CD14-positive monocyte (primary cell): ENCODE data around the gene PDLIM7. TPM values are rescaled to one million over a fixed set of nuclear protein-coding genes. Genes with fewer than 3 reads are reported as not detected.

Source experiments
- DNase-seq, 3 donors: peaks; one replicate each; pipeline ENCODE4 v3.0.0-alpha.2; 2011 to 2022
- H2AFZ ChIP-seq: 2 replicates; pipeline ENCODE4 v1.6.0; 2012; ENCODE audit warnings: mild to moderate bottlenecking, low read depth, low read length, inconsistent platforms; ENCODE audit not compliant: insufficient read depth, poor library complexity, severe bottlenecking
- H3K27ac ChIP-seq, 2 donors: 1 replicate in 1 of 2; 2 replicates in 1 of 2; pipeline ENCODE4 v1.5.1; 2012 to 2013; ENCODE audit warnings: low read length in 2 of 2, control low read depth in 1 of 2, inconsistent platforms in 1 of 2, low read depth in 1 of 2, mild to moderate bottlenecking in 1 of 2
- H3K27me3 ChIP-seq, 2 donors: one replicate each; pipeline versions ENCODE4 v1.6.0 to v1.6.1; 2011 to 2013; ENCODE audit warnings: low read length in 2 of 2; ENCODE audit not compliant: control insufficient read depth in 2 of 2, insufficient read depth in 2 of 2
- H3K36me3 ChIP-seq, 2 donors: replicated peaks in 1 of 2; 1 replicate in 1 of 2; 2 replicates in 1 of 2; pipeline versions ENCODE4 v1.5.1 to v1.6.1; 2012 to 2013; ENCODE audit warnings: low read length in 2 of 2, control low read depth in 1 of 2, inconsistent platforms in 1 of 2, mild to moderate bottlenecking in 1 of 2; ENCODE audit not compliant: insufficient read depth in 2 of 2, control insufficient read depth in 1 of 2
- H3K4me1 ChIP-seq, 2 donors: 1 replicate in 1 of 2; 2 replicates in 1 of 2; pipeline versions ENCODE4 v1.5.1 to v1.6.1; 2012 to 2013; ENCODE audit warnings: low read length in 2 of 2, control low read depth in 1 of 2, inconsistent platforms in 1 of 2, mild to moderate bottlenecking in 1 of 2, moderate library complexity in 1 of 2; ENCODE audit not compliant: insufficient read depth in 2 of 2, control insufficient read depth in 1 of 2
- H3K4me2 ChIP-seq: replicated peaks from 2 replicates; pipeline ENCODE3; 2012; ENCODE audit warnings: low read length, moderate library complexity, mild to moderate bottlenecking; ENCODE audit not compliant: poor library complexity, severe bottlenecking; ENCODE audit errors: extremely low read depth
- H3K4me3 ChIP-seq, 3 experiments: fragments of 200-600 bp in 1 of 3; sonication (generic) in 1 of 3; replicated peaks in 1 of 3; 1 replicate in 2 of 3; 2 replicates in 1 of 3; pipeline ENCODE4 v1.5.1; 2011 to 2013; ENCODE audit warnings: low read length in 3 of 3, mild to moderate bottlenecking in 3 of 3, control low read depth in 2 of 3, low read depth in 2 of 3, inconsistent platforms in 1 of 3, moderate library complexity in 1 of 3
- H3K79me2 ChIP-seq: 2 replicates; pipeline ENCODE4 v1.6.0; 2012; ENCODE audit warnings: mild to moderate bottlenecking, control low read depth, inconsistent platforms, low read length, moderate library complexity; ENCODE audit not compliant: insufficient read depth
- H3K9ac ChIP-seq: 2 replicates; pipeline ENCODE4 v1.6.0; 2017; ENCODE audit warnings: low read length, mild to moderate bottlenecking; ENCODE audit not compliant: insufficient read depth, poor library complexity, severe bottlenecking
- H3K9me3 ChIP-seq, 2 donors: replicated peaks in 1 of 2; 1 replicate in 1 of 2; 2 replicates in 1 of 2; pipeline versions ENCODE4 v1.5.1 to v1.6.1; 2012 to 2013; ENCODE audit warnings: low read length in 2 of 2, control low read depth in 1 of 2; ENCODE audit not compliant: control insufficient read depth in 1 of 2, insufficient read depth in 1 of 2
- H4K20me1 ChIP-seq: 2 replicates; pipeline ENCODE4 v1.6.0; 2012; ENCODE audit warnings: mild to moderate bottlenecking, low read length, control low read depth, moderate library complexity; ENCODE audit not compliant: insufficient read depth
- H3K27ac Mint-ChIP-seq, 7 donors: one replicate each; pipeline ENCODE4 v1.8.0; 2020; ENCODE audit warnings: mild to moderate bottlenecking in 7 of 7, mixed read lengths in 7 of 7, moderate library complexity in 6 of 7, inconsistent platforms in 2 of 7
- H3K27me3 Mint-ChIP-seq, 3 donors: one replicate each; pipeline ENCODE4 v1.8.0; 2021 to 2022; ENCODE audit warnings: low read depth in 3 of 3, mild to moderate bottlenecking in 3 of 3, mixed read lengths in 3 of 3, moderate library complexity in 3 of 3, inconsistent platforms in 1 of 3
- H3K36me3 Mint-ChIP-seq, 2 donors: one replicate each; pipeline ENCODE4 v1.8.0; 2020; ENCODE audit warnings: mixed read lengths in 2 of 2, inconsistent platforms in 1 of 2, mild to moderate bottlenecking in 1 of 2
- H3K4me1 Mint-ChIP-seq: one replicate; pipeline ENCODE4 v1.8.0; 2020; ENCODE audit warnings: mild to moderate bottlenecking, mixed read lengths
- H3K4me3 Mint-ChIP-seq, 2 donors: one replicate each; pipeline ENCODE4 v1.8.0; 2020; ENCODE audit warnings: mild to moderate bottlenecking in 2 of 2, mixed read lengths in 2 of 2, moderate library complexity in 1 of 2
- H3K9me3 Mint-ChIP-seq, 7 donors: one replicate each; pipeline ENCODE4 v1.8.0; 2020 to 2022; ENCODE audit warnings: mixed read lengths in 7 of 7, mild to moderate bottlenecking in 6 of 7, moderate library complexity in 6 of 7, inconsistent platforms in 2 of 7
- WGBS: methylation state at CpG from one replicate; pipeline ENCODE4 v1.1.5; 2013; ENCODE audit warnings: missing lambda C conversion rate; ENCODE audit not compliant: insufficient coverage; 5-methylcytosine and 5-hydroxymethylcytosine counted together
- intact Hi-C, 2 donors: fragments of 100-400 bp; cut with micrococcal nuclease; formaldehyde crosslinking; loops; one replicate each; pipeline versions ENCODE4 v1.15.0 to v1.15.1; 2023
- polyA plus RNA-seq, 3 donors: library from polyadenylated mRNA; depleted of rRNA in 1 of 3; unstranded in 2 of 3; stranded (reverse) in 1 of 3; fragments of 300-500 nt in 2 of 3; fragments of >200 nt in 1 of 3; fragmentation: Illumina TruSeq in 2 of 3; gene quantifications; 1 replicate in 2 of 3; 2 replicates in 1 of 3; pipeline ENCODE4 v1.2.3, GENCODE V29; 2012 to 2021
- TF ChIP-seq, protein P1 (sequence below): fragments of 200-600 bp; IDR thresholded peaks from one replicate; pipeline ENCODE4 v1.8.0; 2022; ENCODE audit warnings: antibody characterized with exemption, mild to moderate bottlenecking

The PDLIM7 gene
- polyA plus RNA-seq, 3 donors, result 21.6 to 126 (median 27.2) TPM

DNA sequence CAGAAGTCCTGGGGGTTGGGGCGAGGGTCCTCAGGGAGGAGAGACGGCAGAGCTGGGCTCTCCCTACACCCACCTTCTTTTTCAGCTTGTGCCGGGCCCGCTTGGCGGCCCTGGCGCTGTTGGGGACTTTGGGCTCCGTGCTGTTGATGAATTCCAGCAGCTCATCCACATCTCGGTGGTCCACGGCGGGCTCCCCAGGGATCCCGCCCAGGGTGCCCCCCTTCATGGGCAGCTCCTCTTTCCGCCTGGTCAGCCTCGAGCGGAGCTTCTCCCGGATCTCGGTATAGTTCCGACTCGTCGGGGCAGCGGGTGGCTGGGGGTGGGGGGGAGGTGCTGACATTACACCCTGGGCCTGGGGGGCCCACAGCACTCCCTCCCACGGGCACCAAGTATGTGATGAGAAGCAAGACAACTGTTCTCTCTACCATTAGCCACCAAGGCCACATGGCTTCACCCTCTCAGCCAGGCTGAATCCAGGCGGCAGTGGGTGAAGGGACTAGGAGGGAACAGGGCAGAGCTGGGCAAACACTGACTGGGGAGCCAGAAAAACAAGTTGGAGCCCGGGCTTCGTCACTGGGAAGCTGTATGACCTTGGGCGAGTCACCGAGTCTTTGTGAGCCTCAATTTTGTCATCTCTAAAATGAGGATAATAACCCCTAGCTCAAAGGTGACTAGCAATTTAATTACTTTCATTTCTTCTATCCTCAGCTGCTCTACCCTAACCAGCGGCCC is 34.0 kb upstream of the PDLIM7 start:
- no peak for DNase-seq
- TF ChIP-seq, protein P1, sequence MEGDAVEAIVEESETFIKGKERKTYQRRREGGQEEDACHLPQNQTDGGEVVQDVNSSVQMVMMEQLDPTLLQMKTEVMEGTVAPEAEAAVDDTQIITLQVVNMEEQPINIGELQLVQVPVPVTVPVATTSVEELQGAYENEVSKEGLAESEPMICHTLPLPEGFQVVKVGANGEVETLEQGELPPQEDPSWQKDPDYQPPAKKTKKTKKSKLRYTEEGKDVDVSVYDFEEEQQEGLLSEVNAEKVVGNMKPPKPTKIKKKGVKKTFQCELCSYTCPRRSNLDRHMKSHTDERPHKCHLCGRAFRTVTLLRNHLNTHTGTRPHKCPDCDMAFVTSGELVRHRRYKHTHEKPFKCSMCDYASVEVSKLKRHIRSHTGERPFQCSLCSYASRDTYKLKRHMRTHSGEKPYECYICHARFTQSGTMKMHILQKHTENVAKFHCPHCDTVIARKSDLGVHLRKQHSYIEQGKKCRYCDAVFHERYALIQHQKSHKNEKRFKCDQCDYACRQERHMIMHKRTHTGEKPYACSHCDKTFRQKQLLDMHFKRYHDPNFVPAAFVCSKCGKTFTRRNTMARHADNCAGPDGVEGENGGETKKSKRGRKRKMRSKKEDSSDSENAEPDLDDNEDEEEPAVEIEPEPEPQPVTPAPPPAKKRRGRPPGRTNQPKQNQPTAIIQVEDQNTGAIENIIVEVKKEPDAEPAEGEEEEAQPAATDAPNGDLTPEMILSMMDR, result no peak
- Histone ChIP-seq H3K9me3 (no peaks in the 10 kb centered on the region), H3K4me2 (no peak overlapping the region), H3K36me3 (peaks cover 88 to 97% of the 10 kb centered on the region in 2 donors), H3K27me3 (no peaks in the 10 kb centered on the region), H4K20me1 (peaks cover 70% of the 10 kb centered on the region), H2AFZ (no peak overlapping the region), H3K27ac (no peak overlapping the region), H3K9ac (no peak overlapping the region), H3K4me3 (no peak overlapping the region), H3K79me2 (no peaks in the 10 kb centered on the region), H3K4me1 (no peaks in the 10 kb centered on the region)
- Mint-ChIP-seq H3K9me3 (no peaks in the 10 kb centered on the region), H3K4me1 (peaks cover 3% of the 10 kb centered on the region), H3K27me3 (peaks cover 0 to 3% (median 0%) of the 10 kb centered on the region in 3 donors), H3K4me3 (no peak overlapping the region), H3K27ac (peak overlapping the region in 4 of 7 donors; percentile 12 to 41 (median 36)), H3K36me3 (peaks cover 50 to 62% of the 10 kb centered on the region in 2 donors)
- WGBS, result 96% methylated on average over 13 of the region's 27 CpGs
- intact Hi-C loops, result no loop called here

DNA sequence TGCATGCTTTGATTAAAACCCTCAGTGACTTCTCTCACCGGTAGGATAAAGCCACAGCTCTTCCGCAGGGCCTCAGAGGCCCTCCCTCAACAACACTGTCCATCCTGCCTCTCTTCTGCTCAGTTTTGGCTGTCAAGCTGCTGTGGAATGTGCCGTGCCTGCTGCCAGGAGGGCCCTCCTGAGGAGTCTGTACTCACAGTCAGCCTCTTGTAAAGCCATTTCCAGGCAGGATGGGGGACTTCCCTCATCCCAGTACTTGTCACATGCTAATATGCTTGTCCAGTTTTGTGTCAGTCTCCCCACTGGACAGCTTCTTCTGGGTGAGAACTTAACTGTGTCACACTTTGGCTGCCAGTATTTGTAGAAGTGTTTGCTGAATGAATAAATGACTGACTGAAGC is 33.2 kb upstream of the PDLIM7 start:
- intact Hi-C loops, result no loop called here
- Histone ChIP-seq H3K27me3 (no peaks in the 10 kb centered on the region), H3K9ac (no peak overlapping the region), H3K4me3 (no peak overlapping the region), H3K36me3 (peaks cover 89 to 97% of the 10 kb centered on the region in 2 donors), H4K20me1 (peaks cover 71% of the 10 kb centered on the region), H3K4me1 (no peaks in the 10 kb centered on the region), H3K79me2 (no peaks in the 10 kb centered on the region), H3K27ac (no peak overlapping the region), H2AFZ (no peak overlapping the region), H3K4me2 (no peak overlapping the region), H3K9me3 (no peaks in the 10 kb centered on the region)
- Mint-ChIP-seq H3K4me3 (no peak overlapping the region), H3K9me3 (no peaks in the 10 kb centered on the region), H3K27me3 (peaks cover 0 to 3% (median 0%) of the 10 kb centered on the region in 3 donors), H3K36me3 (peaks cover 47 to 56% of the 10 kb centered on the region in 2 donors), H3K27ac (peak overlapping the region in 2 of 7 donors; percentile 12 to 34), H3K4me1 (peaks cover 3% of the 10 kb centered on the region)
- no peak for DNase-seq
- TF ChIP-seq, protein P1, result no peak
- 98% methylated on average over 3 of the region's 3 CpGs for WGBS
